Limb (tissue), 2 donors: ENCODE measurements around the gene CD48.

Source experiments
- DNase-seq, 2 donors: peaks; one replicate each; pipeline ENCODE4 v3.0.0-alpha.2; 2016; ENCODE audit errors: extremely low spot score in 2 of 2

Gene CD48

DNA sequence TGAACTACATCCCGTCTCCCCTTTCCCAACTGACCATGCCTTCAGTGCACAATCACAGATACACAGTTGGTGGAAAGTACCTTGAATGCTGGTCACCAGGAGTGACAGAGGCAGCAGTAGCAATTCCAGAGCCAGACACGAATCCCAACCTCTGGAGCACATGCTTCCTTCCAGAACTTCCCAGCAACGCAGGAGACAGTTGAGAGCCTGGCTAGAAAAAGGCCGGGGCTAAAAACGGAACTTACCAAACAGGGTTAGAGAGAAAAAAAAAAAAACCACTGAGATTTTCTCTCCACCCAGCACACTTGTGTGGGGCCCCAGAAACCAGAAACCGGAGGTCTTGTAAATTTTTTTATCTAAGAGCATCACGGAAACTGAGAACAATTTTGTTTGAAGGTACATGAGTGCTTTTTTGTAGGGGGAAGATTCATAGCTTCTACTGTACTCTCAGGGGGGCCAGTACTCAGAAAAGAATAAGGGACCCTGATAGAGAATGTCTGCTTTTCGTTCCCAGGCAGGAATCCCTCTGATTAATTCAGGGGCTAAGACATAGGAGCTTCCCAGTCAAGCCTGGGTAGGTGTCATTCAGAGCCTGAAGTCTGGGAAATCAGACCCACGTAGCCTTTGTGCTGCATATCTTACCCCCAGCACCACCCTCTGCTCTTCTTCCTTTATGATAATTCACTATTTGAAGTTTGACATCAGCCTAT, at the start of gene CD48:
Gene CD48 (minus strand): TSS at position 221 of the 710 bp plus-strand sequence. CDS start 59 bp downstream, at position 162.
- no peak for DNase-seq

DNA sequence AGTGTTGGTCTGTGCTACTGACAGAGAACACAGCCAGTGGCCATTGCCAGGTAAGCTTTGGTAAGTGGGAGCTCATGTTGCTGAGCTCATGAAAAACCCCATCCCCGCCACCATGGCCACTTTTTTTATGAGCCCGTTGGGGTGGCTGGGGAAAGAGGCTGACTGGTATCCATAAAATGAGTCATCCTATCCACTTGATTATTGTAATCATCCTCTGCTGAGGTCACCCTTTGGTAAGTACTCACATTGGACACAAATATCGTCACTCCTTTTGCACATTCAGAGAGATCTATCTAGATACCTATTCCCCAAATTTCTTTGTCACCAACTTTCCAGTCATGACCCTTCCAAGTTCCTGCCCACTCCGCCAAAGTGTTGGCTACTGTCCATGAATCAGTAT, 49.4 kb upstream of the CD48 start:
- DNase-seq, result no peak

- DNase-seq, result no peak
Observed at GRCh38 chr1:160759740-160760139, 48.1 kb upstream of the CD48 start.

DNA sequence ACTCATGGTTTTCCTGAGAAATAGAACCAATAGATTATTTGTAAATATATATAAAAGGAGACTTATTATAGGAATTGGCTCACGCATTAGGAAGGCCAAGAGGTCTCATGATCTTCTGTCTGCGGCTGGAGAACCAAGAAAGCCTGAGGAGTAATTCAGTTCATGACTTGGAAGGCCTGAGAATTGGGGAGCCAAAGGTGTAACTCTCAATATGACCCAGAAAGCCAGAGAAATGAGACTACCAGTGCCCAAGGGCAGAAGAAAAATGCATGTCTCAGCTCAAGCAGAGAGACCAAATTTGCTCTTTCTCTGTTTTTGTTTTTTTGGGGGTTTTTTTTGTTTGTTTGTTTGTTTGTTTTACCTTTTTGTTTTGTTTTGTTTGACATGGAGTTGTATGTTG, 46.9 kb upstream of the CD48 start:
- no peak for DNase-seq

- DNase-seq, result no peak
Observed at GRCh38 chr1:160756849-160757201, 45.2 kb upstream of the CD48 start.

DNA sequence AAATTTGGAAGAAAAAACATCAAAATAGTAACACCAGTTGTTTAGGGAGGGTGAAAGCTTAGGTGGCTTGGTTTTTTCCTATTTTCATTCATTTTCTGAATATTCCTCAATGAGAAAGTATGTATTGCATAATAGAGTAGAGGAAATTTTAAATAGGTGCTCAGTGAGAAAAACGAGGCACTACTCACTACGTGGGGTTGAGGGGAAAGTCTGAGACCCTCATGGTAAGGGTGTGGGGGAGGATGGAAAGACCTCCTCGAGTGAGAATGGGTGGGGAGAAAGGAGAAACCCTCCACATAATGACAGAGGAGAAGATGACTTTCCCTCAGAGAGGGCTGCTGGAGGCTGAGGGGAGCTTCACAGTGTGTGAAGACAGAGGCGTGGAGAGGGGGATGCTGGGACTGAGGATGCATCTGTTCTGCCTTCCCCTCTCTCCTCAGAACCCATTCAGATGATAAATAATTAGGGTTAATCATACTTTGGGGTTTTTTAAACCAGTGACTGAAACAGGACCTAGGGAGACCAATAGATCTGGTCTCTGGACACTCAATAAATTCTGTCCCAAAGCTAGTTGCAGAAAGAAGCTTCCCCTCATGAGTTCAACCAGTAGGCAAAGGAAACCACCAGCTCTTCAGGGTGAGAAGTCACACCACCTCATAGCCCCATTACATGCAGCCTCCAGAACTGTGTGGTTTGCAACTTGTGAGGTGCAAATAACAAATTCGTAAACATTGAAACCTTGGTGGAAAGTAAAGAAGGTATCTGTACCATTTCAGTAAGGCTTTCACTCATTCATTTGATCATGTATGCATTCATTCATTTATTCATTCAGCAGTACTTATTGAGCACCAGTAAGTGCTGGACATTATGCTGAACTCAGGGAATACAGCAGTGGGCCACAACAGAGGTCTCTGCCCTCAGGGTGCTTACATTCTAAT, 44.6 kb upstream of the CD48 start:
- no peak for DNase-seq

DNA sequence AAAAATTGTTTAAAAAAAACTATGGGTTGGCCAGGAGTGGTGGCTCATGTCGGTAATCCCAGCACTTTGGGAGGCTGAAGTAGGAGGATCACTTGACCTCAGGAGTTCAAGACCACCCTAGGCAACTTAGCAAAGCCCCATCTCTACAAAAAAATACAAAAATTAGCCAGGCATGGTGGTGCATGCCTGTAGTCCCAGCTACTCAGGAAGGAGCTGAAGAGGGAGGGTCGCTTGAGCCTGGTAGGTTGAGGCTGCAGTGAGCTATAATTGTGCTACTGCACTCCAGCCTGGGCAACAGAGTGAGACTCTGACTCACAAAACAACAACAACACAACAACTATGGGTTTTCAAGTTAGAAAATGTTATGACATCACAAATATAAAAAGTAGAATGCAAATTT, 43.8 kb upstream of the CD48 start:
- DNase-seq, result no peak

DNA sequence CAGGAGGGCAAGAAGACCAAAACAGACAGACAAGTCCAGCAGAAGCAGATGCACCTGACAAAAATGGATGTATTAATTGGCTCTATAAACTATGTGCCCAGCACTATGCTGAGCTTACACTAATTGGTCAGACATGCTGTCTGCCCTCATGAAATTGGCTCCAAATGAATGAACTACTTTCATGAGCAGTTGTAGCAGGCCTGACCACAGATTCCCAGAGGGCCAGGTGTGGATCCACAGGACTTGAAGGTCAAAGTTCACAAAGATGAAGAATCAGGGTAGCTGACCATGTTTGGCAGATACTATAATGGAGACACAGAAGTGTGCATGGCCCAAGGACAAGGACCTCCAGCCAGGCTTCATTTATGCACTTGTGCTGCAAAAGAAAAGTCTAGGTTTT, 42.0 kb upstream of the CD48 start:
- DNase-seq, result no peak

DNA sequence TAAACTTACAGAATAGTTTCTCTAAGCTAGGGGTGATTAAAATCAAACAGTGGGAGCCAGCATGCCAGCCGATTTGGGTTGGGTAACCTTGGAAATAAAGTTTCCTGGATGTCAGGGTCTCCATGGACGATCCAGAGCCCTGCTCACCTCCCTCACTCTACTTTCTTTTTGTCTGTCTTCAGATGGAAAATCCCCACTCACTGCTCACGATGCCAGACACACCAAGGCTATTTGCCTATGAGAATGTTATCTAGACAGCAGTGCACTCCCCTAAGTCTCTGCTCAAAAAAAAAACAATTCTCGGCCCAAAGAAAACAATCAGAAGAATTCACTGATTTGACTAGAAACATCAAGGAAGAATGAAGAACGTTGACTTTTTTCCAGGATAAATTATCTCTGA, 41.3 kb upstream of the CD48 start:
- DNase-seq, result no peak

GRCh38 chr1:160752406-160752805, 40.8 kb upstream of the CD48 start:
- DNase-seq, result no peak

- no peak for DNase-seq
Observed at GRCh38 chr1:160750608-160751007, 39.0 kb upstream of the CD48 start.

DNA sequence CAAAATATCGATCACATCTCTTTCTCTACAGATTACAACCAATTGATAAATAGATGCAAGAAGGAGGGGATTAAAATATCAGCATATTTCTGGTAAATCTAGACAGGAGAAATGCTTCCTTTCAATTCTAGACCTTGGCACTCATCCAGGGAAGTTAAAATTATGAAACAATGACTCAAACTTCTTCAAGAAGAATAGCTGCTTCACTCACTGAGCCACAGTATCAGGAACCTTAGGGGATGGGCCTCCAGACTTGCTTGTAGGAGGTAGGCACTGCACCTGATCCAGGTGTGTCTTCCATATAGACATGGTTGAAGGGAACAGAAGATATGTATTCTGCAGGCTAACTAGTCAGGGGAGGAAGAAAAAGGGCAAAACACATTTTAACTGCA, 37.3 kb upstream of the CD48 start:
- no peak for DNase-seq

DNA sequence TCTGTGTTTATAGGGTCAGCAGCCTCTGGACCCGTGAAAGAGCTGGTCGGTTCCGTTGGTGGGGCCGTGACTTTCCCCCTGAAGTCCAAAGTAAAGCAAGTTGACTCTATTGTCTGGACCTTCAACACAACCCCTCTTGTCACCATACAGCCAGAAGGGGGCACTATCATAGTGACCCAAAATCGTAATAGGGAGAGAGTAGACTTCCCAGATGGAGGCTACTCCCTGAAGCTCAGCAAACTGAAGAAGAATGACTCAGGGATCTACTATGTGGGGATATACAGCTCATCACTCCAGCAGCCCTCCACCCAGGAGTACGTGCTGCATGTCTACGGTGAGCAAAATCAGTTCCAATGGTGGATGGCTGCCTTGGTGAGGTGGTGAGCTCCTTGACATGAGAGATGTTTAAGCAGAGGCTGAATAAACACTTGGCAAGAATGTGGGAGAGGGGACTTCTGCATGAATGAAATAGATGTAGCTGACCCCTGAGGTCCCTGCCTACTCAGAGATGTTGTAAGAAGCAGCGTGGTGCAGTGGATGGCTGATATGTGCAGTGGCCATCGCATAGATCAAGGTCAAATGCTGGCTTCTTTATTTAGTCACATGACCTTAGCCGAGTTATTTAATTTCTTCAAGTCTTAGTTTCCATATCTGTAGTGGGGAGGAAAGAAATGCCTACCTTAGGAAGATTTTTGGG, 36.7 kb upstream of the CD48 start:
- DNase-seq, result no peak

GRCh38 chr1:160747717-160748116, 36.1 kb upstream of the CD48 start:
- DNase-seq, result no peak

DNA sequence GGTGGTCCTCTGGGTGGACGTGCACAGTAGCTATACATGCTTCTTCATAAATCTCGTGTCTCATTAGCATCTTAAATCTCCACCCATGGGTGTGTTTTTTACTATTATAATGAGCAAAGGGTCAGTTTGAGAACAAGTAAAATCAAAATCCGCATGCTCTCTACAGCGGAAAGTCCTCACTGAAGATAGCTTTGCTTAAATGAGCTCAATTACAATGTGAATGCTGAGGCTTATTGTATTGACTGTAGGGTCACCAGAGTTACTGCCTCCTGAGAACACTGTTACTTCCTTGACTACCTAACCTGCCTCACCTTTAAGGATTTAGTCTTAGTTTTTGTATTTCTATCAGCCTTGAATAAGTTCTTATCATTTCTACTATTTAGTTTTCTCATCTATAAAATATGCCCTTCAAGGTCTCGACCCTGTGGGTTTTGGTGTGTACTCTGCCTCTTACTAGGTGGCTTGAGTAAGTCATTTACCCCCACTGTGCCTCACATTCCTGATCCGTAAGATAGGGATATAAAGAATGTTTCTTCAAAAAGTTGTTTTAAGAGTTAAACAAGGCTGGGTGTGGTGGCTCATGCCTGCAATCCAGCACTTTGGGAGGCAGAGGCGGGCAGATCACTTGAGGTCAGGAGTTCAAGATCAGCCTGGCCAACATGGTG, 35.3 kb upstream of the CD48 start:
- DNase-seq, result no peak

GRCh38 chr1:160745551-160745950, 33.9 kb upstream of the CD48 start:
- no peak for DNase-seq

GRCh38 chr1:160744852-160745520, 33.4 kb upstream of the CD48 start:
- DNase-seq, result no peak

DNA sequence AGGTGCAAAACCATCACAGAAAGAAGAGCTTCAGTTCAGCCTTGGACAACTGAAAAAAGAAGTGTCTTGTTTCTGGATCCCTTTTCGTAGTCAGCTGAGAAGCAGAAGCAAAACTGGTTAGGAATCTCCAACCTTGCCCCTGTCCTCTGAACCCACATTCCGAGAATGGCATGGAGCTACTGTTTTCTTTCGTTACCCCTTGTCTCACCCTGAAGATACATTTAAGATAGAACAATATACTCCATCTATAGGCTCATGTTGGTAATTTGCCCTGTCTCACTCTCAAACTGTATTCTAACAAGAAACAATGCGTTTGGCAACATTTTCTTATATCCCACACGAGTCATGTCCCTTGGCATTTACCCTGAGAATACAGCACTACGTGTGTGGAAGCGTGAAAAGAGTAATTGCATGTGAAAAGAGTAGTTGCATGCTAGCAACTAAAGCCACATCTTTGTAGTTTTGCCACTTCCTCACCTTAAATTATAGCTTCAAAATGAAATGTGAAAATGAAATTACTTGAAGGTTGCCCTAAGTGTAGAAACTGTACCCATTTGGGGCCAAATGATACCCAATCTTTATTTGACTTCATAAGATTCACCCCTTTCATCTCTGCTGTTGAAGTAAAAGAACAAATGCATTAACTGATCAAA, 32.7 kb upstream of the CD48 start:
- DNase-seq, result no peak

DNA sequence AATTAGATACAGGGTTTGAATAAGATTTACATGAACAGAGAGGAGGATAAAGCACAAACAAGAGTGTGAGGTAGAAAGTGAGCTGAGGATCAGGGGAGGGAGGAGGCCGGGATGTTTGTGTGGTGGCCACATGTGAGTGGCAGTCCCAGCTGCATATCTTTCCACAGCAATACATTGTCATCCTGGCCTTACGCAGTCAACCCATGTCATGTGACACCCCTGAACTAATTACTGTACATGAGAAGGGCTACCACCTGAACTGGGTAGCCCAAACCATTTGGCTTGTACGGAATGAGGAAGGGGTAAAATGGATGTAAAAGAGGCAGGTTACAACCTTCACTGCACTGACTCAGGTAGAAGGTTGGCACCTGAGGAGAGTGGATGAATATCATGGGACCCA, 31.6 kb upstream of the CD48 start:
- no peak for DNase-seq

DNA sequence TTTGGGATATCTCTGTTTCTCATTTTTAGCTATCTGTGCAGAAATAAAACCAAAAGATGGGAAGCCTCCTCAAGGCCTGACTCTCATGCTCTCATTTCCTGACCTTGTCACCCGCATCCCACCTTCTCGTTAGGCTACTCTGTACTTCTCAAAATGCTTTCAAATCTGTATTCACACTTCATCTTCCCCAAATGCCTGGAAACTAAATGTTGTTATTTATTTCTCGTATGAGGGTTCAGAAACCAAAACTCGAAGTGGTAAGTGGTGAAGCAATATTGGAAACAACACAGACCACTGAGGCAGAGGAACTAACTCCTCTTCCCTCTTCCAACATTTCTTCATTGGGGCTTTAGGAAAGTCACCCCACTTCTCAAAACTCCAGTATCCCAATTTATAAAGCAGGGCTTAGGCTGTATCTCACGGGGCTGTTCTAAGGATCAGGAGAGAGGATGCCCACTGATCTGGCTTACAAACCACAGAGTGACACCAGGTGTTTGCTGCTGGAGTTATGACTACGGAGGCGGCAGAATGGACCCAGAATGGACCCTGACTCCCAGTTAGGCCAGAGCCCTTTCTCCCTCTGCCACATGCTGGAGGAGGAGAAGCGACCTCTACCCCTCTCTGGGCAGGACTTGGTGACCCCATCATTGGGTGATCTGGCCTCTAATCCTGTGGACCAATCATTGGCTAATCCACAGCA, 31.0 kb upstream of the CD48 start:
- DNase-seq, result no peak
